Measurements from ENCODE around the gene LHX4.

The LHX4 gene

GRCh38 chr1:180327089-180327488, 97.0 kb downstream of the LHX4 start:
- TF ChIP-seq CTCF (IDR thresholded peaks at IDR 0.05), result no peak

Data from LNCAP (cell line).